CD14-positive monocyte (primary cell): ENCODE results near the gene STARD7. TPM values are rescaled to one million over a fixed set of nuclear protein-coding genes. Genes with fewer than 3 reads are reported as not detected.

ENCODE experiments used
- DNase-seq, 3 donors: peaks; one replicate each; pipeline ENCODE4 v3.0.0-alpha.2; 2011 to 2022
- H2AFZ ChIP-seq: 2 replicates; pipeline ENCODE4 v1.6.0; 2012; ENCODE audit warnings: mild to moderate bottlenecking, low read depth, low read length, inconsistent platforms; ENCODE audit not compliant: insufficient read depth, poor library complexity, severe bottlenecking
- H3K27ac ChIP-seq, 2 donors: 1 replicate in 1 of 2; 2 replicates in 1 of 2; pipeline ENCODE4 v1.5.1; 2012 to 2013; ENCODE audit warnings: low read length in 2 of 2, control low read depth in 1 of 2, inconsistent platforms in 1 of 2, low read depth in 1 of 2, mild to moderate bottlenecking in 1 of 2
- H3K27me3 ChIP-seq, 2 donors: one replicate each; pipeline versions ENCODE4 v1.6.0 to v1.6.1; 2011 to 2013; ENCODE audit warnings: low read length in 2 of 2; ENCODE audit not compliant: control insufficient read depth in 2 of 2, insufficient read depth in 2 of 2
- H3K36me3 ChIP-seq, 2 donors: replicated peaks in 1 of 2; 1 replicate in 1 of 2; 2 replicates in 1 of 2; pipeline versions ENCODE4 v1.5.1 to v1.6.1; 2012 to 2013; ENCODE audit warnings: low read length in 2 of 2, control low read depth in 1 of 2, inconsistent platforms in 1 of 2, mild to moderate bottlenecking in 1 of 2; ENCODE audit not compliant: insufficient read depth in 2 of 2, control insufficient read depth in 1 of 2
- H3K4me1 ChIP-seq, 2 donors: 1 replicate in 1 of 2; 2 replicates in 1 of 2; pipeline versions ENCODE4 v1.5.1 to v1.6.1; 2012 to 2013; ENCODE audit warnings: low read length in 2 of 2, control low read depth in 1 of 2, inconsistent platforms in 1 of 2, mild to moderate bottlenecking in 1 of 2, moderate library complexity in 1 of 2; ENCODE audit not compliant: insufficient read depth in 2 of 2, control insufficient read depth in 1 of 2
- H3K4me2 ChIP-seq: replicated peaks from 2 replicates; pipeline ENCODE3; 2012; ENCODE audit warnings: low read length, moderate library complexity, mild to moderate bottlenecking; ENCODE audit not compliant: poor library complexity, severe bottlenecking; ENCODE audit errors: extremely low read depth
- H3K4me3 ChIP-seq, 3 experiments: fragments of 200-600 bp in 1 of 3; sonication (generic) in 1 of 3; replicated peaks in 1 of 3; 1 replicate in 2 of 3; 2 replicates in 1 of 3; pipeline ENCODE4 v1.5.1; 2011 to 2013; ENCODE audit warnings: low read length in 3 of 3, mild to moderate bottlenecking in 3 of 3, control low read depth in 2 of 3, low read depth in 2 of 3, inconsistent platforms in 1 of 3, moderate library complexity in 1 of 3
- H3K79me2 ChIP-seq: 2 replicates; pipeline ENCODE4 v1.6.0; 2012; ENCODE audit warnings: mild to moderate bottlenecking, control low read depth, inconsistent platforms, low read length, moderate library complexity; ENCODE audit not compliant: insufficient read depth
- H3K9ac ChIP-seq: 2 replicates; pipeline ENCODE4 v1.6.0; 2017; ENCODE audit warnings: low read length, mild to moderate bottlenecking; ENCODE audit not compliant: insufficient read depth, poor library complexity, severe bottlenecking
- H3K9me3 ChIP-seq, 2 donors: replicated peaks in 1 of 2; 1 replicate in 1 of 2; 2 replicates in 1 of 2; pipeline versions ENCODE4 v1.5.1 to v1.6.1; 2012 to 2013; ENCODE audit warnings: low read length in 2 of 2, control low read depth in 1 of 2; ENCODE audit not compliant: control insufficient read depth in 1 of 2, insufficient read depth in 1 of 2
- H4K20me1 ChIP-seq: 2 replicates; pipeline ENCODE4 v1.6.0; 2012; ENCODE audit warnings: mild to moderate bottlenecking, low read length, control low read depth, moderate library complexity; ENCODE audit not compliant: insufficient read depth
- H3K27ac Mint-ChIP-seq, 7 donors: one replicate each; pipeline ENCODE4 v1.8.0; 2020; ENCODE audit warnings: mild to moderate bottlenecking in 7 of 7, mixed read lengths in 7 of 7, moderate library complexity in 6 of 7, inconsistent platforms in 2 of 7
- H3K27me3 Mint-ChIP-seq, 3 donors: one replicate each; pipeline ENCODE4 v1.8.0; 2021 to 2022; ENCODE audit warnings: low read depth in 3 of 3, mild to moderate bottlenecking in 3 of 3, mixed read lengths in 3 of 3, moderate library complexity in 3 of 3, inconsistent platforms in 1 of 3
- H3K36me3 Mint-ChIP-seq, 2 donors: one replicate each; pipeline ENCODE4 v1.8.0; 2020; ENCODE audit warnings: mixed read lengths in 2 of 2, inconsistent platforms in 1 of 2, mild to moderate bottlenecking in 1 of 2
- H3K4me1 Mint-ChIP-seq: one replicate; pipeline ENCODE4 v1.8.0; 2020; ENCODE audit warnings: mild to moderate bottlenecking, mixed read lengths
- H3K4me3 Mint-ChIP-seq, 2 donors: one replicate each; pipeline ENCODE4 v1.8.0; 2020; ENCODE audit warnings: mild to moderate bottlenecking in 2 of 2, mixed read lengths in 2 of 2, moderate library complexity in 1 of 2
- H3K9me3 Mint-ChIP-seq, 7 donors: one replicate each; pipeline ENCODE4 v1.8.0; 2020 to 2022; ENCODE audit warnings: mixed read lengths in 7 of 7, mild to moderate bottlenecking in 6 of 7, moderate library complexity in 6 of 7, inconsistent platforms in 2 of 7
- CTCF ChIP-seq: fragments of 200-600 bp; IDR thresholded peaks from one replicate; pipeline ENCODE4 v1.8.0; 2022; ENCODE audit warnings: antibody characterized with exemption, mild to moderate bottlenecking
- WGBS: methylation state at CpG from one replicate; pipeline ENCODE4 v1.1.5; 2013; ENCODE audit warnings: missing lambda C conversion rate; ENCODE audit not compliant: insufficient coverage; 5-methylcytosine and 5-hydroxymethylcytosine counted together
- intact Hi-C, 2 donors: fragments of 100-400 bp; cut with micrococcal nuclease; formaldehyde crosslinking; loops; one replicate each; pipeline versions ENCODE4 v1.15.0 to v1.15.1; 2023
- polyA plus RNA-seq, 3 donors: library from polyadenylated mRNA; depleted of rRNA in 1 of 3; unstranded in 2 of 3; stranded (reverse) in 1 of 3; fragments of 300-500 nt in 2 of 3; fragments of >200 nt in 1 of 3; fragmentation: Illumina TruSeq in 2 of 3; gene quantifications; 1 replicate in 2 of 3; 2 replicates in 1 of 3; pipeline ENCODE4 v1.2.3, GENCODE V29; 2012 to 2021

The STARD7 gene
- polyA plus RNA-seq, 3 donors: 38.0 to 179 (median 172) TPM

- no peak overlapping the region for H3K4me2 ChIP-seq
- no peaks in the 10 kb centered on the region for H3K36me3 ChIP-seq
- H3K27me3 Mint-ChIP-seq: peaks cover 2 to 5% (median 3%) of the 10 kb centered on the region in 3 donors
- H3K27me3 ChIP-seq: no peaks in the 10 kb centered on the region
- H3K9ac ChIP-seq: no peak overlapping the region
- no peak overlapping the region for H2AFZ ChIP-seq
- peaks cover 19 to 23% of the 10 kb centered on the region in 2 donors for H3K4me1 ChIP-seq
- DNase-seq: peak in 1 of 3 donors; percentile 27
- H3K9me3 ChIP-seq: no peaks in the 10 kb centered on the region
- no peak for TF ChIP-seq CTCF
- no peaks in the 10 kb centered on the region for H3K36me3 Mint-ChIP-seq
- intact Hi-C loops: no loop called here
- H3K27ac ChIP-seq: no peak overlapping the region
- no peaks in the 10 kb centered on the region for H4K20me1 ChIP-seq
- no peak overlapping the region for H3K4me3 Mint-ChIP-seq
- no peaks in the 10 kb centered on the region for H3K9me3 Mint-ChIP-seq
- H3K27ac Mint-ChIP-seq: peak overlapping the region in 2 of 7 donors; percentile 6 to 38
- no peaks in the 10 kb centered on the region for H3K79me2 ChIP-seq
- no peak overlapping the region for H3K4me3 ChIP-seq
- peaks cover 40% of the 10 kb centered on the region for H3K4me1 Mint-ChIP-seq
- 100% methylated on average over 2 of the region's 7 CpGs for WGBS
Measured at GRCh38 chr2:96153991-96154431, 54.6 kb downstream of the STARD7 start.

GRCh38 chr2:96153291-96153713, 55.3 kb downstream of the STARD7 start:
- peak overlapping the region in 4 of 7 donors; percentile 6 to 38 (median 16) for H3K27ac Mint-ChIP-seq
- no peaks in the 10 kb centered on the region for H3K36me3 ChIP-seq
- H3K4me1 Mint-ChIP-seq: peaks cover 45% of the 10 kb centered on the region

More at GRCh38 chr2:96153291-96153713, 55.3 kb downstream of the STARD7 start:
- H3K4me2 ChIP-seq: no peak overlapping the region
- no peaks in the 10 kb centered on the region for H3K9me3 Mint-ChIP-seq
- no peak overlapping the region for H3K9ac ChIP-seq
- no peak overlapping the region for H2AFZ ChIP-seq
- no peak overlapping the region for H3K27ac ChIP-seq
- H3K9me3 ChIP-seq: no peaks in the 10 kb centered on the region
- H3K79me2 ChIP-seq: no peaks in the 10 kb centered on the region
- no peaks in the 10 kb centered on the region for H3K27me3 ChIP-seq
- no peak overlapping the region for H3K4me3 ChIP-seq
- peaks cover 2 to 5% (median 3%) of the 10 kb centered on the region in 3 donors for H3K27me3 Mint-ChIP-seq
- DNase-seq: no peak
- peaks cover 0 to under 1% of the 10 kb centered on the region in 2 donors for H3K36me3 Mint-ChIP-seq
- 91% methylated on average over 6 of the region's 7 CpGs for WGBS
- H4K20me1 ChIP-seq: no peaks in the 10 kb centered on the region
- intact Hi-C loops: no loop called here
- peaks cover 23 to 24% of the 10 kb centered on the region in 2 donors for H3K4me1 ChIP-seq
- H3K4me3 Mint-ChIP-seq: no peak overlapping the region
- TF ChIP-seq CTCF: no peak
